GM12865 (cell line): Measurements from ENCODE around the gene FRMD5.

Experiments used
- DNase-seq: peaks from one replicate; pipeline ENCODE4 v3.0.0; 2010; ENCODE audit warnings: low read depth
- H3K4me3 ChIP-seq: 2 replicates; pipeline ENCODE4 v1.5.1; 2011; ENCODE audit warnings: mild to moderate bottlenecking, low read depth, low read length, control low read depth
- TF ChIP-seq, protein P1 (sequence below): IDR thresholded peaks from 2 replicates; pipeline ENCODE4 v1.5.1; 2011; ENCODE audit warnings: low read length, control low read depth, low read depth, inconsistent platforms; ENCODE audit not compliant: insufficient read depth; ENCODE audit errors: missing control alignments

Gene FRMD5

GRCh38 chr15:43927203-43927602 lies 267.9 kb downstream of the FRMD5 start:
- H3K4me3 ChIP-seq = no peak overlapping the region
- no peak for DNase-seq
- TF ChIP-seq, protein P1, sequence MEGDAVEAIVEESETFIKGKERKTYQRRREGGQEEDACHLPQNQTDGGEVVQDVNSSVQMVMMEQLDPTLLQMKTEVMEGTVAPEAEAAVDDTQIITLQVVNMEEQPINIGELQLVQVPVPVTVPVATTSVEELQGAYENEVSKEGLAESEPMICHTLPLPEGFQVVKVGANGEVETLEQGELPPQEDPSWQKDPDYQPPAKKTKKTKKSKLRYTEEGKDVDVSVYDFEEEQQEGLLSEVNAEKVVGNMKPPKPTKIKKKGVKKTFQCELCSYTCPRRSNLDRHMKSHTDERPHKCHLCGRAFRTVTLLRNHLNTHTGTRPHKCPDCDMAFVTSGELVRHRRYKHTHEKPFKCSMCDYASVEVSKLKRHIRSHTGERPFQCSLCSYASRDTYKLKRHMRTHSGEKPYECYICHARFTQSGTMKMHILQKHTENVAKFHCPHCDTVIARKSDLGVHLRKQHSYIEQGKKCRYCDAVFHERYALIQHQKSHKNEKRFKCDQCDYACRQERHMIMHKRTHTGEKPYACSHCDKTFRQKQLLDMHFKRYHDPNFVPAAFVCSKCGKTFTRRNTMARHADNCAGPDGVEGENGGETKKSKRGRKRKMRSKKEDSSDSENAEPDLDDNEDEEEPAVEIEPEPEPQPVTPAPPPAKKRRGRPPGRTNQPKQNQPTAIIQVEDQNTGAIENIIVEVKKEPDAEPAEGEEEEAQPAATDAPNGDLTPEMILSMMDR = no peak

- H3K4me3 ChIP-seq = no peak overlapping the region
- DNase-seq = no peak
- TF ChIP-seq, protein P1 = no peak
These were observed 271.5 kb downstream of the FRMD5 start for GRCh38 chr15:43923553-43923952.

GRCh38 chr15:43922021-43922420 lies 273.1 kb downstream of the FRMD5 start:
- TF ChIP-seq, protein P1 = no peak
- DNase-seq = no peak
- H3K4me3 ChIP-seq = no peak overlapping the region

- no peak overlapping the region for H3K4me3 ChIP-seq
- TF ChIP-seq, protein P1 = no peak
- DNase-seq = peak; percentile 13
These were observed 274.3 kb downstream of the FRMD5 start for GRCh38 chr15:43920815-43921214.

GRCh38 chr15:43920254-43920600 lies 274.8 kb downstream of the FRMD5 start:
- no peak overlapping the region for H3K4me3 ChIP-seq
- DNase-seq = no peak
- TF ChIP-seq, protein P1 = no peak

DNA sequence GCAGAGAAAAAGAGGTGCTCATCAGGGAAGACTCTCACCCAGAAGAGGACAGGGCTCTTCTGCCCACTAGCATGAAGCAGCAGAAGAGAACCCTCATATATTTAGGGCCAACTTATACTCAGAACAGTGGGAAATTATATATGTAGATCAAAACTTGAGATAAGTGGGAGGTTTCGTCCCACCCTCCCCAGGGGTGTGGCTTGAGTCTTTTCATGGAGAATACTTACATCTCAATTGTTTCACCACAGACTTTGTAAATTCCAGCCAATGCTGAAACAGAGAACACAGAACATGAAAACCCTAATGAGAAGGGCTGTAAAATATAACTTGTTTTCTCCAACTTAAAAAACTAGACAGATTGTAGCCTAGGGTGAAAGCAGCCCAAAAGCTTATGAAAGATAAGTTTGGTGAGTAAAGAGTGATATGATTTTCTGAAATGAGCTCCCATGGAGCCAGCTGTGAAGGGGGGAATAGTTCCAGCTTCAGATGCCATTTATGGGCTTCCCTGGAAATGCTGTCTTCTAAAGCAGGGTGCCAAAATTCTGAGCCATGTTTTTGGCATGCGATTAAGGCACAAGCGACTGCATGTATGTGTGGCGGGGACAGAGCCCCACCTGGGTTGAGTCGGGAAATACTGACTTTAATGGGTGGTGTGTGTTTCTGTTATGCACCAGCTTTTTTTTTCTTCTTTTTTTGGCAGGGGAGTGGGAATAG lies 275.4 kb downstream of the FRMD5 start:
- no peak overlapping the region for H3K4me3 ChIP-seq

More for the DNA sequence above, 275.4 kb downstream of the FRMD5 start:
- TF ChIP-seq, protein P1 = no peak
- no peak for DNase-seq
